Frontal cortex (tissue), 4 donors: ENCODE data around the gene CA10. TPM values are rescaled to one million over a fixed set of nuclear protein-coding genes. Genes with fewer than 3 reads are reported as not detected.

Source experiments
- DNase-seq, 2 donors: peaks; one replicate each; pipeline ENCODE4 v3.0.0; 2012; ENCODE audit warnings: low spot score in 2 of 2
- FAIRE-seq: peaks from 2 replicates; lab custom pipeline; 2012; peaks lifted over from hg19 to GRCh38; lab: Jason Lieb, UNC
- total RNA-seq: library from RNA; depleted of rRNA; stranded (reverse); fragments of >200 nt; gene quantifications from one replicate; pipeline ENCODE4 v1.2.3, GENCODE V29; 2014
- donor health status: control.
- donor health status: control.
- donor health status: control.

CA10 gene
- total RNA-seq, 1 donor from 2014 or later, result 39.5 TPM

DNA sequence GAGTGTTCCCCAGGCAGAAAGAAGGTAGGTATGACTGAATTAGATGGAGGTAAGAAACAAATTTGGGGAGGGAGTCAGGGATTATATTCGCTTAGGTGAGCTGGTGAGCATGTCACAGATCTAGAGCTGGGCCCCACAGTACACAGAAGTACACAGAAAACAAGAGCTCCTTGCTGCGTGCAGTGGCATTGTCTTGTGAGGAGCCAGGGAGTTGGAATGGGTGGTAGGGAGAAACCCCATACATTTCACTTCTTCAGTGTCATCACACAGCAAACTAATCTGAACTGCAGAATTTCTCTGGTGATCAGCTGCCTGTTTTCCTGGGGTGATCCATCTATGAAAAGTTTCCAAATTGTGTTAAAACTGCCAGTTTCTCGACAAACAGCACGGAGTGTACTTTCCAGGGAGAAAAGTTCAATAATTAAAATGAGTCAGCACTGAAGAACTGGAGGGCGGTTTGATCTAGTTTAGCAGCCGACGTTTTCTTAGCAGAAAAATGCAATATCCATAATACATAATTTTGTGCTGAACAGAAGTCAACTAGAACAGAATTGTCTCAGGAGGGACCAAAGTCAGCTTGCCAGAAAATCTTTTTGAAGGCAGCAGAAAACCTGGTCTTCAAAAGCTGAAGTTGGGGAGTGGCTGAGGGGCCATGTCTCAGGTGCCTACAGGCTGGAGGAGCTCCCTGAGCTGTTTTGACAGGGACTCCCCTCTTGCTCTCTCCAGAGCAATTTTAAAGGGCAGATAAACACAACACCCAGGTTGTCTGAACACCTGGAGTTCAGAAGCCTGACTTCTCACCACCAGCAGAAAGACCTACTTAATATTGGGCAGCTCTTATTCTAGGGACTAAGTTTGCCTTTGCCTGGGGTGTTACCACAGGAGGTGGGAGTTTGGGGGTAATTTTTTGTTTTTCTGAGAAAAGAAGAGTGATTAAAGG lies 448.6 kb downstream of the CA10 start:
- FAIRE-seq (no peak), DNase-seq (no peak)

- FAIRE-seq (no peak), DNase-seq (no peak)
Measured at GRCh38 chr17:51707216-51707615, 451.3 kb downstream of the CA10 start.

DNA sequence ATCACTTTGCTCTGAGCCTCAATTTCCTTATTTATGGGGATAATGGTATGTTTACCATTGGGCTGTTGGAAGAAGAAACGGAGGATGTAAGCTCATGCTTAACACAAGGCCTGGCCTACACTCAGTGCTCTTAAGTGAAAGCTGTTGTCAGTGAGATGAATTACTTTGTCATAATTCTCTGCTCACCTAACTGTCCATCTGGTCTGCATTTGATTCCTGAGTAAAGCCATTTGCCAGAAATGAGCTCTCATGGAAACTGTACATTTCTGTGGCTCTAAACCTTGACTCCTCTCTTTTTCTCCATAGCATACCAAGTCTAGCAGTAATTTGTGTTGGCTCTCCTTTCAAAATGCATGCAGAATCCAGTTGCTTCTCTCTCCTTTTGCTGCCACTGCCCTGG lies 452.4 kb downstream of the CA10 start:
- FAIRE-seq (no peak), DNase-seq (no peak)

GRCh38 chr17:51703361-51704341 lies 454.9 kb downstream of the CA10 start:
- no peak for DNase-seq
- FAIRE-seq, result no peak

- FAIRE-seq, result no peak
- DNase-seq, result no peak
Measured at GRCh38 chr17:51702963-51703360, 455.6 kb downstream of the CA10 start.

DNA sequence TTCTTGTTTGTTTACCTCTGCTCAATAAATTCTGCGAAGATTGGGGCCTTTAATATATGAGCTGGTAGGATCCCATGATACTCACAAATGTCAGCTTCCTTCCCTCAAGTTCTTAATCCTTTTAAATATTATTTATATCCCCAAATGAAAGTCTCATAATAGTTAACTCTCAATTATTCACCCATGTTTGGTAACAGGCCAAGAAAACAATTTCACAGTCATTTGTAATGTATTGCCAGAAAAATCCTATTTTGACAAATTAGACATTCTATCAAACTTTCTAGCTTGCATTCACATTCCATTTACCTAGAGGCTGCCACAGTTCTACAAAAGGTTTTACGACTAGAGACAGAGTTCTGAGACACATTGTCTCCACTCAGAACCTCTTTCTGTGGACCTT lies 457.0 kb downstream of the CA10 start:
- no peak for FAIRE-seq
- DNase-seq, result no peak

DNA sequence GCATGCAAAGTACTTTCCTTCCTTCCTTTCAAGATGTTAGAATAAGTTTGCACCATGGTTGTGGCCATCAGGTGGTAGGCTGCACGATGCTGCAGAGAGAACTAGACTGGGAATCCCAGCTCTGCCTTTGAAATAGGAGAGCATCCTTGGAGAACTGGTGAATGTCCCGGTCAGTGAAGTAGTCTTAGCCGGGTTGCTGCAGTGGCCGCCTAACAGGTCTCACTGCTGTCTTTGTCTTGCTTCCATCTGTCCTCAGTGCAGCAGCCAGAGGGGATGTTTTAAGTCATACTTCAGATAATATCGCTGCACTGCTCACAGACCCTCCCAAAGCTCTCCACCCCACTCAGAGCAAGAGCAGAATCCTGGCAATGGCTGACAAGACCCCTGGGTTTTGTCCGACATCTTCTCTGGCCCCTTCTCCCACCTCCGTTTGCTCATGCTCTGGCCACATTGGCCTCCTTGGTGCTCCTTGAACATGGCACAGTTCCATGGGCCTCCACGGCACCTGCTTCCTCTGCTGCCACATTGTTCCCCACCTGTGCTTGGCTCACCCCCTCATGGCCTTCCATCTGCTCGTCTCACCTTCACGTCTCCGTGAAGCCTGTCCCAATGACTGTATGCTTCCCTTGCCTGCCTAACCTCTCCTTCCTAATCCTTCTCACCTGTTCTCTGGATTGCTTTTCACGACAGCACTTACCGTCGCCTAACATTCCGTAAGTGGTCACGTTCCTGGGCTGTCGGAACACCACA lies 458.3 kb downstream of the CA10 start:
- no peak for DNase-seq
- FAIRE-seq, result no peak

DNA sequence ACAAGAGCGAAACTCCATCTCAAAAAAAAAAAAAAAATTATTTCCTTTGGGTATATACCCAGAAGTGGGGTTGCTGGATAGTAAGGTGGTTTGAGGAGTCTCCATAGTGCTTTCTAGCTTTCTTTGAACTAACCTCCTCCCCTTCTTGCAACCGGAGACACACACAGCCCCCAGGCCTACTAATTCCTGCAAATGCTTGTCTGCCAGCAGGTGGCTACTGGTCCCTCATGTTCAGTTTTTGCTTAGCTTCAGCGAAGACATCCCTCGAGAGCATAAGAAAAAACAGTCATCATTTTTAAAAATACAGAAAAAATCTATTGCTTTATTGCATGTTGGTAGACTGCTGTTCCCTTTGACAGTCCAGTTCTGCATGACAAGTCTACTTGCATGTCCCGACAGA lies 459.2 kb downstream of the CA10 start:
- FAIRE-seq (no peak), DNase-seq (no peak)

DNA sequence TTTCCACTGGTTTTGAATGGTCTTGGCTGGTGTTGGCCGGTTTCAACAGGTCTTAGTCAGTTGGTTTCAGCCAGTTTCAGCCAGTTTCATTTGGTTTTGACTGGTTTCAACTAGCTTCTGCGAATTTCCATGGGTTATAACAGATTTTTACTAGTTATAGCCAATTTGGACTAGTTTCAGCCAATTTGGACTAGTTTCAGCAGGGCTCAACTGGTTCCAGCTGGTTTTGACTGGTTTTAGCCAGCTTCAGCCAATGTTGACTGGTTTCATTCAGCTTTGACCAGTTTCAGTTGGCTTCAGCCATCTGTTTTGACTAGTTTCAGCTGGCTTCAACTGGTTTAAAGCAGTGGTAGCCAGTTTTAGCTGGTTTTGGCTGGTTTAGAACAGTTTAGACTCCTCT lies 465.6 kb downstream of the CA10 start:
- DNase-seq (no peak), FAIRE-seq (no peak)

- FAIRE-seq (no peak), DNase-seq (no peak)
Measured at GRCh38 chr17:51687887-51688286, 470.6 kb downstream of the CA10 start.

GRCh38 chr17:51685287-51685909 lies 473.1 kb downstream of the CA10 start:
- DNase-seq (no peak), FAIRE-seq (no peak)

DNA sequence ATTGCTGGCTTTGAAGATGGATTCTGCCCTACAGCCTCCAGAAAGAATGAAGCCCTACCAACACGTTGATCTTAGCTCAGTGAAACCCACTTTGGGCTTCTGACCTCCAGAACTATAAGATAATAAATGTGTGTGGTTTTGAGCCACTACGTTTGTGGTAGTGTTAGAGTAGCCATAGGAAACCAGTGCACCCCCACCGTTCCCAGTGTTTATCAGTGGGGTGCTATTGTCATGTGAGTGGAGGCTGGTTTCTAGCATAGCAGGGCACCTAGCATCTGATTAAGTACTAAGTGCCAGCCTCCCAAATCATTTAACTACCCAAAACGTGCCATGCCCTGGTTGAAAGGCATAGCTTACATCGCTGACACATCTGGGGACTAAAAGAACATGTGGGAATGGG lies 474.3 kb downstream of the CA10 start:
- DNase-seq (no peak), FAIRE-seq (no peak)

GRCh38 chr17:51683291-51683690 lies 475.2 kb downstream of the CA10 start:
- DNase-seq (no peak), FAIRE-seq (no peak)

GRCh38 chr17:51682115-51682514 lies 476.4 kb downstream of the CA10 start:
- DNase-seq, result no peak

DNA sequence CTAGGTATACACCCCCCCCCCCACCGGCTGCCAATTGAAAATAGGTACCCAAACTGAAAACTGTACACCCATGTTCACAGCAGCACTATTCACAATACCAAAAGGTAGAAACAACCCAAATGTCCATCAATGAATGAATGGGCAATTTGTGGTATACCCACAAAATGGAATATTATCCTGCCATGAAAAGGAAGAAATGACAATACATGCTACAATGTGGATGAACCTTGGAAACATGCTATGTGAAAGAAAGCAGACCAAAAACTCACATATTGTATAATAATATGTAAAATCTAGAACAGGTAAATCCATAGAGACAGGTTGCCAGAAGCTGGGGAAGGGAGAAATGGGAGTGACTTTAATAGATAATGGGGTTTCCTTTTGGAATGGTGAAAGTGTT lies 480.6 kb downstream of the CA10 start:
- FAIRE-seq (no peak), DNase-seq (no peak)

More at GRCh38 chr17:51682115-51682514, 476.4 kb downstream of the CA10 start:
- no peak for FAIRE-seq

DNA sequence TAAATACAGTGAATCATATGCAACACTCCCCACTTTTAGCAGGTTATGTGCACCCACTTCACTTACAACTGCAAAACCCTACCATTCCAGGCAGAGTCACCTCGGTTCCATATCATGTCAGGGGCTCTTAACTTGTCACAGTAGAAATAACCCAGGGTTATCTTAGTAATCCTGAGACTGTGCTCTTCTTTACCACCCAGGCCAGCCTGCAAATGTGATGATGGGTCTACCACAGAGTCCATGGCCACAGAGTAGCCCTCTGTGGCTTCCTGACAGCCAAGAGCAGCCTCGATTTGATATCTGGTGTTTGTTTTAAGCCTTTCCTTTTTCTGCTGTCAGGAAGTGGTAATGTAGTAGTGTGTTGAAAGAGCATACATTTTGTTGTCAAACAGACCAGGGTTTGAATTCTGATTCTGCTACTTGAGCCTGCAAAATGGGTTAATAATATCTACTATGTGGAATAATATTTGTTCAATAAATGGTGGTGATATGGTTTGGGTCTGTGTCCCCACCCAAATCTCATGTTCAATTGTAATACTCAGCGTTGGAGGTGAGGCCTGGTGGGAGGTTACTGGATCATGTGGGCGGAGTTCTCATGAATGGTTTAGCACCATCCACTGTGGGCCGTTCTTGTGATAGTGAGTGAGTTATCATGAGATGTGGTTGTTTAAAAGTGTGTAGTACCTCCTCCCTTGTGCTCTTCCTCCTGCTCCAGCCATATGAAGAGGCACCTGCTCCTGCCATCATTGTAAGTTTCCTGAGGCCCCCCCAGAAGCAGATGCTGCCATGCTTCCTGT lies 481.6 kb downstream of the CA10 start:
- FAIRE-seq (no peak), DNase-seq (no peak)

- DNase-seq, result no peak
- FAIRE-seq, result no peak
Measured at GRCh38 chr17:51674579-51675255, 483.8 kb downstream of the CA10 start.

DNA sequence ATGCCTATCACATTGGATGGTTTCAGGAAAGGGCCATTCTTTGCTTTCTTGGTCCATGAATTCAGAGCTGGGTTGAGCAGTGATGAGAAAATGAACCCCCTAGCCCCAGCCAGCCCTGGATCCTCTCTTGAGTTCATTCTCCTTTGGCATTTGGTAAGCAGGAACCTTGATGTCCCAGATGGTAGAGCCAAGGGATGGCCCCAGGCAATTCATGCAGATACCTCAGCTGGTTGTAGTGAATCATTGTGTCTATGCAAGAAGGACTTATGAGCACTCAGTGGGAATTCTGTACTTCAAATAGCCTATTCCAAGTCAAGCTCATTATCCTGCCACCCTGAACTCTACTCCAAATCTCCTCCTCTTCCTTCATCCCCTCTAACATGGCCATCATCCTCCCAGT lies 485.4 kb downstream of the CA10 start:
- no peak for FAIRE-seq
- no peak for DNase-seq
